ENCODE measurements around the gene ABCA3.
A peak's percentile ranks its signal among the peaks of the same experiment; 100 is the strongest.
"Not testable (repeated sequence)": the region's sequence is repeated elsewhere in the genome, so short reads cannot be mapped to it uniquely, and the experiment has no call there.

Gene ABCA3

DNA sequence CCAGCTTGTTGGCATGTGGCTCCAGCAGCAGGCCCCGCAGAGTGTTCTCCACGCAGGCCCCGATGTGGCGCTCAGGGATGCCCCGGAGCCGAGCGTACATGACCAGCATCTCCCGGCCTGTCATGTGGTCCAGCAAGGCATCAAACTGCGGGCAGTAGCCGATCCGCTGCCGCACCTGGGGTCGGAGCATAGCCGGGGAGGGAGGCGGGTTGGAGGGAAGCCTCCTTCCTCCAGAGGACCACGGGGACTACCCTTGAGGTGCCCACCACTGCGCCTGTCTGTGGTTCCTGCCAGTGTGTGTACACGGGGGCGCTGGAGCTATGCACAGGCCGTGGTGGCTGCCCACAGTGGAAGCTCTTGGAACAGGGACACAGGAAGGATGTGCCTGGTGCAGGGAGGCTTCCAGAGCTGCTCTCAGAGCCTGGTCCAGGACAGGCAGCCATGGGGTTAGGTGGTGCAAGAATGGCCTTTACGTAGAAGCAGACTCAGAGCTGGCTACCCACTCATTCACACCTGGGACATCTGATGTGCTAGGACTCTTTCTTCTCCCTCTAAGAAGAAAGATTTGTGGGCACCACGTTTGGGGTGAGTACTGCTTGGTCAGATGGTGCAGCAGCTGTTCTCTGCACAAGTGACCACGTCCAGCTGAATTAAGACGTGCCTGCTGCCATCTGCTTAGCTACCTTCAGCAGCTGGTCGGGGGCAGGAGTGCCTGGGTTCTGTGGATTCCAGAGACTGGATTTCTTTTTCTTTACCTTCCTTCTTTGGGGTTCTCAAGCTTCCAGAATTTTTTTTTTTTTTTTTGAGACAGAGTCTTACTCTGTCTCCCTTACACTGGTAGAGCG lies 61.4 kb downstream of the ABCA3 start:
- DNase-seq: no peak

DNA sequence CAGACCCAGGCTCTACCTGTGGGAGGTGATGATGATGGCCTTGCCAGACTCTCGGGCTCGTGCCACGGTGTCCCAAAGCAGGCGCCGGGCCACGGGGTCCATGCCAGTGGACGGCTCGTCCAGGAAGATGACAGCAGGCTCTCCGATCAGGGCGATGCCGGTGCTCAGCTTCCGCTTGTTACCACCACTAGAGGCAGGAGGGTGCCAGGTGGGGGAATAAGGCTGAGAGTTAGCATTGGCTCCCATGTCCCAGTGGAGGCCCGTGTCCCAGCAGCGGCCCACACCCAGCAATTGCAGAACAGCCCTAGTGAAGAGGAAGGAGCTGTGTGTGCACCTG lies 62.3 kb downstream of the ABCA3 start:
- no peak for DNase-seq

DNA sequence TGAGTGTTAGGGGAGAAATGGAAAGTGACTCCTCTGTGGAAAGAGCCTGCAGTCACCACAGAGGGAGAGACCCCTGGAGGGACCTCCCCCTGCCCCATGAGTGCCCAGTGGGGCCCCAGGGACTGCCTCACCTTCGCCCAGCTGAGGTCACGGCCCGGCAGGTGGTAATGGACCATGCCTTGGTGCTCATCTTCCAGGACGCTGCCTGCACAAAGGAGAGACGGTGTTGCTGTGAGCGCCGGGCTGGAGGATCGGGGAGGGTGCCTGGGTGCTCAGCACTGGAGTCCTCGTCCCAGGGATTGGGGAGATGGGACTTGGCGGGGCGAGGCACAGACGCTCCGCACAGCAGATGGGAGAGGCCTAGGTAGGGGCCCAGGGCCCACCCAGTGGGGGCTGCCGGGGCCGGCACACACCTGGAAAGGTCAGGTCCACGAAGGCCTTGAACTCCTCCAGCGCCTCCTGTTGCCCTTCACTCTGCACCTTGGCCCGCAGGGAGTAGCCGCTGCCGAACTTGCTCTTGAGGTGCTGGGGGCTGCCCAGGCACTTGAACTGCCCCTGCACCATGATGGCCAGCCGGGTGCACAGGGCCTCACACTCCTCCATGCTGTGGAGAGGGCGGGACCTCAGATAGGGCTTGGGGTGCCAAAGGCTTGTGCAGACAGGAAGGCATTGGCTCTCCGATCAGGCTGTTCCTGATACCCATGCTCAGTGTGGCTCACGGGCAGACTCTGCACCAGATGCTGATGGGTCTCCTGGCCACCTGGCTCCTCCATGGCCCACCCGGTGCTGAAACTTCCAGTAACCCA lies 62.9 kb downstream of the ABCA3 start:
- DNase-seq: no peak

DNA sequence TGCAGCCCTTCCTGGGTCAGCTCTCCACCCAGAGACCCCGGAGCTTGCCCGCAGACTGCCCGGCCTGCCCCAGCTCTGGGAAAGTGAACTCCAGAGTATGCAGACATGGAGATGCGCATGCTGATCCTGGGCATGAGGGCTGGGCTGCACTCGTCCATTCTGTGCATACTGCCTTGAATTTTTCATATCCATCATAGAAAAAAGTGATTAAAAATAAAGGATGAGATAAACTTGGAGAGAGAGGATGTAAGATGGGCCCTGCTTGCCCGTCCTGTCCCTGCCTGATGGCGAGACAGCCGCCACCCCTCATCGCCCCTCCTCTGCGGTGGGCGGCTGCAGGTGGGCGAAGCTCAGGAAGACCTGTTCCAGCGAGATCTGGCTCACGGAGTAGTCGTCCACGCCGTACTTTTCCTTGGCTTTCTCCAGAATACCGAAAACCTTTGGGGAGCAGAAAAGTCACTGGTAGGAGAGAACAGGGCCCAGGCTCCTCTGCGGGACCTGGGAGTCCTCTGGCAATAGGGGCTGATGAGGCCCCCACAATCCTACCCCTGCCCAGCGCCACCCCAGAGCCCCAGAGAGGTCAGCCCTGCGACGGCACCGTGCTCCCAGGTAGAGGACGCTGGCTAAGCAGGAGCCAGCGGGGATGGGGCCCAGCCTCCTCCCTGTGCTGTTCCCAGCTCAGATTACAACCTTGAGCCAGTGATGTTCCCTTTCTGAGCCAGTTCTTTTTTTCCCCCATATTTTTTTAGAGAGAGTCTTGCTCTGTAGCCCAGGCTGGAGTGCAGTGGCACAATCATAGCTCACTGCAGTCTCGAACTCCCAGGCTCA lies 63.9 kb downstream of the ABCA3 start:
- DNase-seq: no peak

DNA sequence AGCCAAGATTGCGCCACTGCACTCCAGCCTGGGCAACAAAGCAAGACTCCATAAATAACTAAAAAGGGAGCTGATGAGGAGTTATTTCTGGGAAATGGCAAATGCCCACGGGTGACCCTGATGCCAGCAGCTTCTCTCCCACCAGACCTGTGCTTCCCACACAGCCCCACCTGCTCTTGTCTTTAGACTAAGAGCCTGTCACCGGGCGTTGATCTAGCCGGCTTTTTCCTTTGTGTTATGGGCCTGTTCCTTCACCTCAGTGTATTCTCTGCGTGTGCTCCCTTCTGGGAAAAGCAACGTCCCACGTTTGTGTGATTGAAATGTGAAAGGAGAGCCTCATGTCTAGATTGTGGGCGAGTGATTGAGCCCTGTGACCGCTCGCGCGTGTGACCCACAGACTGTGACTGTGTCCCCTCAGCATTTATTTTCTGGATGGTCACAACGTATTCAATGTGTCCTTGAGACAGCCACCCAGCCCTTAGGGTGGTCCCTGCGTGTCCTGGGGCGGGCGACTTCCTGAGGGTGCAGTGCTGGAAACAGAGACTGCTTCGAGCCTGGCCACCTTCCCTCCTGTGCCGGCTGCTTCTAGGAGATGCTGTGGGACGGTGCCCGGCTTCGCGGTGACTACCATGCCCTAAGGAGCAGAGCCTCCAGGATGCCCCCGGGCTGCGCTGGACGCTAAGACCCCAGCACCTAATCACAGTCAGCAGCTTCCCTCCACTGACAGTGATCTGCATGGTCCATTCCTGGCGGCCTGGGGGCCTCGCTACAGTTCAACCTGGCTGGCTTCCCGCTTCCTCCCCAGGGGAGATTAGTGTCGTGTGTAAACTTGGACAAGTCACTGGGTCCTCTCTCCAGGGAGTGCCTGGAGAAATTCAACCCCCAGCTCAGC lies 64.8 kb downstream of the ABCA3 start:
- DNase-seq: no peak

GRCh38 chr16:2273931-2274330 lies 66.6 kb downstream of the ABCA3 start:
- no peak for DNase-seq

- DNase-seq: no peak
Measured at GRCh38 chr16:2273484-2273883, 67.0 kb downstream of the ABCA3 start.

GRCh38 chr16:2271848-2272461 lies 68.6 kb downstream of the ABCA3 start:
- no peak for DNase-seq

DNA sequence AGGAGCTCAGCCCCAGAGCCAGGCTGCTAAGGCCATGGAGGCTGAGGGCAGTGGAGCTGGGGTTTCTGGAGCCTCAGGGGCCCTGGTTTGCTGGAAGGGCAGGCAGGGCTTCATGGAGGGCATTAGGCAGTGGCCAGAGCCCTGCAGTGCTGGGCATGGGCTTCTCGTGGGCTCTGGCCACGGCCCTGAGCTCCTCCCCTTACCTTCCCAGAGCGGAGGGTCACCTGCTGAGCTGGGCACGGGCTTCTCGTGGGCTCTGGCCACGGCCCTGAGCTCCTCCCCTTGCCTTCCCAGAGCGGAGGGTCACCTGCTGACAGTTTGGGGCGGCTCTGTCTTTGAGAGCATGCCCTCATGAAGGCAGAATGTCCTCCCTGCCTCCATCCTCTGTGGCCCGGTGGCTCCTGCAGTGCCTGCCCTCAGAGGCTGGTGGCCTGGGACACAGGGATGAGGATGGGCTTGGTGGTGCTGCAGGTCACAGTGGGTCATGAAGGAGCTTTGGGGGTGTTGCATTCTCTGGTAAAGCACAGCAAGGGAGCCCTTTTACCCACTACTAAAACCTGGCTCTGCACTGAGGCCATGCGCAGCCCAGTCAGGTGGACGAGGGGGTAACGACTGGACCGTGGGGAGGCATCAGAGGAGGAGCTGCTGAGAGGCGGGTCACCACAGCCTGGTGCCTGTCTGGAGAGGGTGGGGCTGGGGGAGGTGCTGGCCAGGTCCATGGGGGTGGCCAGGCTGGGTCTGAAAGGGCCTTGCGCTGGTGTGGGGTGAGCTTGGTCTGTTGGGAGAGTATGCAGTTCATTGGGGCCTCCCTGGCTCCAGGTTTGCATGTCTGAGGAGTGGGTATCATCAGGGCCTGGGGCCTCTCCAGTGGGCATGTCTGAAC lies 69.7 kb downstream of the ABCA3 start:
- no peak for DNase-seq

DNA sequence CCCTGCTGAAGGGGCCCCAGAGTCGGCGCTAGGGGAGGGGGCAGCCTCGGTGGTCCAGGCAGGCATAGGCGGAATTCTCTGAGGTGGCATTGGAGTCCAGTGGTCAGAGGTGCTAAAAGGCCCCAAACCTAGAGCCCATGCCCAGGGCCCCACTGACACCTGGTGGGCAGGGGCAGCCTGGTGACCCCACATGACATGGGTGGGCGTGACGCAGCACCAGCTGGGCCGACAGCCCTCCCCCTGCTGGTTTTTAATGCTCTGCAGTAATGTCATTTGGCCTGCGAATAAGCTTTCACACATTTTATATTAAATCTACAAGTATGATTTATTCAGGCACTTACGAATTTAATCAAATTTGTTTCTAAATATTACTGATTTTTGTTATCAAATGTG lies 70.5 kb downstream of the ABCA3 start:
- no peak for DNase-seq

GRCh38 chr16:2267913-2268666 lies 72.4 kb downstream of the ABCA3 start, which contains the start of gene RNPS1:
RNPS1 (minus strand) TSS chr16:2268126; CDS start chr16:2264643, 3,483 bp downstream.
- peak; percentile 97 for DNase-seq

DNA sequence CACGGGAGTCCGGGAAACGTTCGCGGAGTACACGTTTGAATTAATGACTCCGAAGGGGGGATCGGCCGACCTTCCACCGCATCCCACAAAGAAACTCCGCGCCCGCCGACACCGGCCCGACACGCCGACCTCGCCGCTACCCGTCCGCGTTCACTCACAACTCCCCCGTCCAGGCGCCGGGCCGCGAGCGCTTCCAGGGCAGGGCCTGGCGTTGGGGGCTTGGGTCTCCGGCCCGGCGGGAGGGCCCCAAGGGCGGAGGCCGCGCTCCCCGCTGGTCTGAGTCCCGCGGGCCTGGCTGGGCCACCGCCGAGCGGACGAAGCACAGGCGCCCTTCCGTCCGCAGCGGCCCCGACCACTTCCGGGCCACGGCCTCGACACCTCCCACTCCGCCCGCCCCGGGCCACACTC lies 73.0 kb downstream of the ABCA3 start:
- DNase-seq: not testable (repeated sequence)

DNA sequence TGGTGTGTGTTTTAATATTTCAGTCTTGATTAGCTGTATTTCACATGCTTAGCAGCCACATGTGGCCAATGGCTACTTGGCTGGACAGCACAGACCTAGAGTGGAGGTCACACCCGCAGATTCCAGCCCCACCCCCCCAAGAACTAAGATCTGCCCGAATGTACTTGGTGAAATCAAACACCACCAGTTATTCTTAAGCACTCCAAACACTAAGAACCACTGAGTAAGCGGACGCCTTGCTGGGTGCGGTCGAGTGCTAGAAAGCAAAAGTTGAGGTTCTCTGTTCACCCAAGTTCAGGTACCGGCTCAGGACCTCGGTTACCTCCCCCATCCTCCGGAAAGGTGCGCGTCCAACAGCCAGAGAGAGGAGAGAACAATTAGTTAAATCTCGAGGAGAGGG lies 73.6 kb downstream of the ABCA3 start:
- DNase-seq: peak; percentile 40

GRCh38 chr16:2263026-2263425 lies 77.5 kb downstream of the ABCA3 start:
- DNase-seq: not testable (repeated sequence)

DNA sequence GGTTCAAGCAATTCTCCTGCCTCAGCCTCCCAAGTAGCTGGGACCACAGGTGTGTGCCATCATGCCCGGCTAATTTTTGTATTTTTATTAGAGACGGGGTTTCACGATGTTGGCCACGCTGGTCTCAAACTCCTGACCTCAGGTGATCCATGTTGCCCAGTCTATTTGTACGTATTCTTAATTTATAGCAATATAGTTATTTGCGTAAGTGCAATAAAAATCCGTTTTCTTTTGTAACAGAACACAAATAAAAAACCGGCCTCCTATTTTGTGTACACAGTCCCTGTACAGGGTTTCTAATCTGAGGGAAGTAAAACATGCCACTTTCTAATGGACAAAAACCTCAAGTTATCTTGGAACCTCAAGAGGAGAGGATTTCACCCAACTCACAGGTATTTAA lies 80.3 kb downstream of the ABCA3 start:
- DNase-seq: no peak

DNA sequence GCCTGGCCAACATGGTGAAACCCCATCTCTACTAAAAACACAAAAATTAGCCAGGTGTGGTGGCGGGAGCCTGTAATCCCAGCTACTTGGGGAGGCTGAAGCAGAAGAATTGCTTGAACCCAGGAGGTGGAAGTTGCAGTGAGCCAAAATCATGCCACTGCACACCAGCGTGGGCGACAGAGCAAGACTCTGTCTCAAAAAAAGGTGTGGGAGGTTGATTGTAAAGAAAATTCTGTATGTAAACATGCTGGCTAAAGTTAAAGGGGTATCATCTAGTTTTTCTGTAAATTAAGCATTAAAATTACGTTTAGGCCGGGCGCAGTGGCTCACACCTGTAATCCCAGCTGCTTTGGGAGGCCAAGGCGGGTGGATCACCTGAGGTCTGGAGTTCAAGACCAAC lies 82.0 kb downstream of the ABCA3 start:
- not testable (repeated sequence) for DNase-seq

DNA sequence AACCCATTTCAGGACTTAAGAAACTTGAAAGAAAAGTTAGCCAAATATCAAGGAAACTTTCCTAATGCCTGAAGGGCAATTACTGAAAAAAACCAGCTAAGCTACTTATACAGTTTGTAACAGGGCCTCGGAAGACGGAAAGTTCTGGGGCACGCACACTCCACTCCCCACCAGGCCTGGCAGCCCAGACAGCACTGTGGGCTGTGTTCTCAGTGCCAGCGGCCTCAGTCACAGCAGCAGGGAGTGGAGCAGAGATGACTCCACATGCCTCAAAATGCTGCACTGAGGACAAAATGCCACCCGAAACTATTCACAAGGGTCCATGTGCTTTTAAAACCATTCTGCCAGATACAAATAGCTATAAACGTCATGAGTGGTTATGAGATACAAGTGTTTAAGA lies 82.8 kb downstream of the ABCA3 start:
- DNase-seq: no peak

DNA sequence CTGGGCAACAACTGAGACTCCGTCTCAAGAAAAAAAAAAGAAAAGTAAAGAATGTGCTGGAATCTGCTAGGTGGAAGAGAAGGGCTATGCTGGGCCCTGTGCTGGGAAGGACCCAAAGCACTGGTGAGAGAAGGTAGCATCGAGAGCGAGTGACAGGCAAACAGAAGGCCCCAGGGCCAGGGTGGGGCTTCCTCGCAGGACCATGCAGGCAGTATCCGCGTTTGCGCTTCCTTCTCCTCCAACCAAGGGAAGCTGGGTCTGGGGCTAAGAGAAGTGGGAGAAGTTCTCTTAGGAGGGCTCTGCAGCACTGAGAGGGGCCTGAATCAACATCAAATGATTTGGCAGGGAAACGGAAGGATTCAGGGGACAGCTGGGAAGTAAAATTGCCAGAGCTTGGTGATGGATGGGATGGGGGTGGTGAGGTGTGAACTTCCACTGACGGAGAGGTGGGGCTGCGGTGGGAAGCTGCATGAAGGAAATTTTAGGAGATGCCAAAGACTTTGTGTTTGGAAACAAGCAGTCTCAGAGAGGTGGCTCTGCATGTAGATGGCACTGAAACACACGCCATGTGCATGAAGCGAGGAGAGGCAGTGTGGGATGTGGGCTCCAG lies 83.9 kb downstream of the ABCA3 start:
- DNase-seq: no peak

GRCh38 chr16:2253293-2253692 lies 87.2 kb downstream of the ABCA3 start:
- no peak for DNase-seq

DNA sequence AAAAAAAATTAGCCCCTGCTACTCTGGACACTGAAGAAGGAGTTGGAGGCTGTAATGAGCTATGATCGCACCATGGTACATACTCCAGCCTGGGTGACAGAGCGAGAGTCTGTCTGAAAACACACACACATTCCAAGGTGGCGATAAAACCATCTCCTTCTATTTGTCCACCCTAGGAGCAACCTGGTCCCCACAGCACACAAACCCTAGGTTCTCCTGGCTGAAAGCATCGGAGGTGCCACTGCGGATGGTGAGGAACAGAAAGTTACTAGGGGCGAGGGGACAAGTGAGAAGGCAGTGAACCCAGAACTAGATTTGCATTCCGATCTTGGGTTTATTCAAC lies 87.8 kb downstream of the ABCA3 start:
- no peak for DNase-seq
